Measurements from ENCODE around the gene PYY.
A peak's percentile ranks its signal among the peaks of the same experiment; 100 is the strongest.
"Not testable (repeated sequence)": the region's sequence is repeated elsewhere in the genome, so short reads cannot be mapped to it uniquely, and the experiment has no call there.

The PYY gene

GRCh38 chr17:43931062-43931571 lies 22.6 kb downstream of the PYY start:
- Histone ChIP-seq H3K4me1 (no peaks in the 10 kb centered on the region), H3K36me3 (replicated peaks) (no peaks in the 10 kb centered on the region), H3K4me3 (no peak overlapping the region), H3K9me3 (no peaks in the 10 kb centered on the region), H3K27me3 (ENCODE audit: low read depth) (0 out of 2 replicates have a peak, but pooled peaks cover 3% of the 10 kb centered on the region)
- no peak for DNase-seq (ENCODE audit: low spot score in 2 of 2)
- in situ Hi-C loops (cut with MboI; ENCODE audit: low sequenced_read_pairs): no loop called here

- H3K4me3 ChIP-seq: no peak overlapping the region
- H3K36me3 ChIP-seq (replicated peaks): no peaks in the 10 kb centered on the region
- H3K9me3 ChIP-seq: no peaks in the 10 kb centered on the region
- H3K4me1 ChIP-seq: no peaks in the 10 kb centered on the region
- in situ Hi-C loops (cut with MboI; ENCODE audit: low sequenced_read_pairs): no loop called here
- 0 out of 2 replicates have a peak, but pooled peaks cover 3% of the 10 kb centered on the region for H3K27me3 ChIP-seq (ENCODE audit: low read depth)
- no peak for DNase-seq (ENCODE audit: low spot score in 2 of 2)
These were observed 25.1 kb downstream of the PYY start for GRCh38 chr17:43928609-43929008.

- DNase-seq (ENCODE audit: low spot score in 2 of 2); H3K27me3 ChIP-seq (ENCODE audit: low read depth); H3K9me3 ChIP-seq; H3K4me1 ChIP-seq; in situ Hi-C loops (cut with MboI; ENCODE audit: low sequenced_read_pairs); H3K36me3 ChIP-seq (replicated peaks); H3K4me3 ChIP-seq: not testable (repeated sequence)
These were observed 25.8 kb downstream of the PYY start for GRCh38 chr17:43927929-43928328.

GRCh38 chr17:43927060-43927864 lies 26.5 kb downstream of the PYY start:
- DNase-seq (ENCODE audit: low spot score in 2 of 2): no peak
- in situ Hi-C loops (cut with MboI; ENCODE audit: low sequenced_read_pairs): no loop called here
- Histone ChIP-seq H3K4me1 (no peaks in the 10 kb centered on the region), H3K36me3 (replicated peaks) (no peaks in the 10 kb centered on the region), H3K27me3 (ENCODE audit: low read depth) (0 out of 2 replicates have a peak, but pooled peaks cover 3% of the 10 kb centered on the region), H3K9me3 (no peaks in the 10 kb centered on the region), H3K4me3 (no peak overlapping the region)

- Histone ChIP-seq H3K27me3 (ENCODE audit: low read depth) (0 out of 2 replicates have a peak, but pooled peaks cover 3% of the 10 kb centered on the region), H3K4me3 (no peak overlapping the region), H3K4me1 (no peaks in the 10 kb centered on the region), H3K9me3 (no peaks in the 10 kb centered on the region), H3K36me3 (replicated peaks) (no peaks in the 10 kb centered on the region)
- in situ Hi-C loops (cut with MboI; ENCODE audit: low sequenced_read_pairs): no loop called here
- no peak for DNase-seq (ENCODE audit: low spot score in 2 of 2)
These were observed 29.2 kb downstream of the PYY start for GRCh38 chr17:43924558-43924957.

- Histone ChIP-seq H3K4me3 (no peak overlapping the region), H3K36me3 (replicated peaks) (no peaks in the 10 kb centered on the region), H3K9me3 (no peaks in the 10 kb centered on the region), H3K27me3 (ENCODE audit: low read depth) (no peaks in the 10 kb centered on the region), H3K4me1 (no peaks in the 10 kb centered on the region)
- in situ Hi-C loops (cut with MboI; ENCODE audit: low sequenced_read_pairs): no loop called here
- no peak for DNase-seq (ENCODE audit: low spot score in 2 of 2)
These were observed 33.1 kb downstream of the PYY start for GRCh38 chr17:43920500-43921095.

GRCh38 chr17:43918026-43918389 lies 35.7 kb downstream of the PYY start:
- Histone ChIP-seq H3K27me3 (ENCODE audit: low read depth) (no peaks in the 10 kb centered on the region; the same call in 1 of the 2 replicates), H3K36me3 (replicated peaks) (no peaks in the 10 kb centered on the region), H3K9me3 (no peaks in the 10 kb centered on the region), H3K4me3 (no peak overlapping the region), H3K4me1 (no peaks in the 10 kb centered on the region)
- in situ Hi-C loops (cut with MboI; ENCODE audit: low sequenced_read_pairs): no loop called here
- no peak for DNase-seq (ENCODE audit: low spot score in 2 of 2)

- no peaks in the 10 kb centered on the region for H3K4me1 ChIP-seq
- peak in 1 of 2 experiments; percentile 60 for DNase-seq (ENCODE audit: low spot score in 2 of 2)
- H3K36me3 ChIP-seq (replicated peaks): no peaks in the 10 kb centered on the region
- H3K27me3 ChIP-seq (ENCODE audit: low read depth): no peaks in the 10 kb centered on the region; the same call in 1 of the 2 replicates
- H3K9me3 ChIP-seq: no peaks in the 10 kb centered on the region
- no peak overlapping the region for H3K4me3 ChIP-seq
- in situ Hi-C loops (cut with MboI; ENCODE audit: low sequenced_read_pairs): no loop called here
These were observed 36.3 kb downstream of the PYY start for GRCh38 chr17:43917348-43918025.

GRCh38 chr17:43917016-43917347 lies 36.8 kb downstream of the PYY start:
- Histone ChIP-seq H3K9me3 (no peaks in the 10 kb centered on the region), H3K4me3 (no peak overlapping the region), H3K27me3 (ENCODE audit: low read depth) (no peaks in the 10 kb centered on the region; the same call in 1 of the 2 replicates), H3K36me3 (replicated peaks) (no peaks in the 10 kb centered on the region), H3K4me1 (no peaks in the 10 kb centered on the region)
- in situ Hi-C loops (cut with MboI; ENCODE audit: low sequenced_read_pairs): no loop called here
- DNase-seq (ENCODE audit: low spot score in 2 of 2): no peak

- H3K9me3 ChIP-seq: no peaks in the 10 kb centered on the region
- in situ Hi-C loops (cut with MboI; ENCODE audit: low sequenced_read_pairs): no loop called here
- no peak for DNase-seq (ENCODE audit: low spot score in 2 of 2)
- H3K4me3 ChIP-seq: no peak overlapping the region
- H3K4me1 ChIP-seq: no peaks in the 10 kb centered on the region
- no peaks in the 10 kb centered on the region for H3K36me3 ChIP-seq (replicated peaks)
- H3K27me3 ChIP-seq (ENCODE audit: low read depth): no peaks in the 10 kb centered on the region; the same call in 1 of the 2 replicates
These were observed 37.4 kb downstream of the PYY start for GRCh38 chr17:43916385-43916784.

- no peak overlapping the region for H3K4me3 ChIP-seq
- H3K27me3 ChIP-seq (ENCODE audit: low read depth): no peaks in the 10 kb centered on the region; the same call in 1 of the 2 replicates
- no peaks in the 10 kb centered on the region for H3K4me1 ChIP-seq
- no peaks in the 10 kb centered on the region for H3K9me3 ChIP-seq
- H3K36me3 ChIP-seq (replicated peaks): no peaks in the 10 kb centered on the region
- in situ Hi-C loops (cut with MboI; ENCODE audit: low sequenced_read_pairs): no loop called here
- DNase-seq (ENCODE audit: low spot score in 2 of 2): no peak
These were observed 38.2 kb downstream of the PYY start for GRCh38 chr17:43915559-43915958.

- no peak overlapping the region for H3K4me3 ChIP-seq
- no peaks in the 10 kb centered on the region for H3K36me3 ChIP-seq (replicated peaks)
- no peaks in the 10 kb centered on the region for H3K4me1 ChIP-seq
- in situ Hi-C loops (cut with MboI; ENCODE audit: low sequenced_read_pairs): no loop called here
- no peaks in the 10 kb centered on the region; the same call in 1 of the 2 replicates for H3K27me3 ChIP-seq (ENCODE audit: low read depth)
- no peak for DNase-seq (ENCODE audit: low spot score in 2 of 2)
- no peaks in the 10 kb centered on the region for H3K9me3 ChIP-seq
These were observed 39.3 kb downstream of the PYY start for GRCh38 chr17:43914451-43914850.

GRCh38 chr17:43913584-43913983 lies 40.2 kb downstream of the PYY start:
- DNase-seq (ENCODE audit: low spot score in 2 of 2): no peak
- in situ Hi-C loops (cut with MboI; ENCODE audit: low sequenced_read_pairs): no loop called here
- no peaks in the 10 kb centered on the region; the same call in 1 of the 2 replicates for H3K27me3 ChIP-seq (ENCODE audit: low read depth)
- H3K36me3 ChIP-seq (replicated peaks): no peaks in the 10 kb centered on the region
- no peaks in the 10 kb centered on the region; the same call in 1 of the 2 replicates for H3K4me1 ChIP-seq
- H3K9me3 ChIP-seq: no peaks in the 10 kb centered on the region
- no peak overlapping the region for H3K4me3 ChIP-seq

Measured in HAP-1 (cell line).